A549 (cell line): ENCODE measurements around the gene MINDY4. TPM values are rescaled to one million over a fixed set of nuclear protein-coding genes. Genes with fewer than 3 reads are reported as not detected.

Experiments used
- ATAC-seq, 2 experiments: fragments of 200-7000 bp in 1 of 2; fragments of >200 bp in 1 of 2; cut with Nextera tagmentation in 1 of 2; cut with Tn5 transposase in 1 of 2; 3 replicates each; pipeline versions ENCODE4 v1.8.0 to v1.9.1; 2018 to 2020; ENCODE audit warnings: mild to moderate bottlenecking in 1 of 2, moderate library complexity in 1 of 2
- CTCF ChIA-PET: fragments of 300-600 bp; sonication (Branson Sonifier 250); formaldehyde crosslinking; extraction: SDS; loops from one replicate; lab custom pipeline; 2021; ENCODE audit warnings: antibody characterized with exemption, inconsistent platforms; lab: Yijun Ruan, JAX
- POLR2A ChIA-PET: fragments of 350-600 bp; formaldehyde crosslinking; extraction: SDS; loops from one replicate; lab custom pipeline; 2021; ENCODE audit warnings: antibody characterized with exemption, inconsistent platforms; lab: Yijun Ruan, JAX
- DNase-seq, 2 experiments: peaks; one replicate each; pipeline versions ENCODE4 v3.0.0 to v3.0.0-alpha.2; 2011 to 2016; ENCODE audit warnings: low read depth in 1 of 2, low spot score in 1 of 2
- FAIRE-seq: peaks from 2 replicates; lab custom pipeline; 2011; peaks lifted over from hg19 to GRCh38; lab: Jason Lieb, UNC
- H3K27ac ChIP-seq, 2 experiments: fragments of >200 bp; sonication (Bioruptor Twin); formaldehyde crosslinking; 3 replicates each; pipeline ENCODE4 v1.5.1; 2016 to 2017
- H3K4me1 ChIP-seq: fragments of >200 bp; sonication (Bioruptor Twin); formaldehyde crosslinking; 3 replicates; pipeline ENCODE4 v1.6.1; 2016
- H3K4me2 ChIP-seq: fragments of >200 bp; sonication (Bioruptor Twin); formaldehyde crosslinking; 3 replicates; pipeline ENCODE4 v1.6.1; 2016
- H3K4me3 ChIP-seq: fragments of >200 bp; sonication (Bioruptor Twin); formaldehyde crosslinking; 3 replicates; pipeline ENCODE4 v1.5.1; 2016
- H3K9me3 ChIP-seq: fragments of >200 bp; sonication (Bioruptor Twin); formaldehyde crosslinking; 3 replicates; pipeline ENCODE4 v1.6.1; 2016
- BHLHE40 ChIP-seq: IDR thresholded peaks from 2 replicates; pipeline ENCODE4 v1.6.1; 2012; ENCODE audit warnings: low read depth, low read length, inconsistent platforms
- CBX2 ChIP-seq: fragments of 200-600 bp; sonication (generic); IDR thresholded peaks from 2 replicates; pipeline ENCODE4 v1.6.1; 2016; ENCODE audit warnings: low read depth, mild to moderate bottlenecking, borderline replicate concordance
- CBX8 ChIP-seq: fragments of 200-600 bp; sonication (generic); IDR thresholded peaks from 2 replicates; pipeline ENCODE4 v1.6.1; 2016
- CHD2 ChIP-seq: fragments of 150-350 bp; IDR thresholded peaks from 2 replicates; pipeline ENCODE4 v1.6.1; 2014; ENCODE audit warnings: low read length; ENCODE audit not compliant: partially characterized antibody
- EHF ChIP-seq: fragments of 250-450 bp; sonication (Bioruptor Pico); IDR thresholded peaks from 2 replicates; pipeline ENCODE4 v1.5.0; 2020; ENCODE audit warnings: mild to moderate bottlenecking
- EP300 ChIP-seq, 2 experiments: fragments of >200 bp; sonication (Bioruptor Twin); formaldehyde crosslinking; IDR thresholded peaks; 2 replicates in 1 of 2; 3 replicates in 1 of 2; pipeline ENCODE4 v1.6.1; 2016 to 2017
- FOSB ChIP-seq: fragments of 250-450 bp; sonication (Bioruptor Pico); IDR thresholded peaks from 2 replicates; pipeline ENCODE4 v1.5.0; 2020; ENCODE audit warnings: mild to moderate bottlenecking, moderate library complexity
- FOSL2 ChIP-seq, 2 experiments: fragments of 450-650 bp in 1 of 2; fragments of >200 bp in 1 of 2; sonication (Bioruptor Twin) in 1 of 2; formaldehyde crosslinking; IDR thresholded peaks; 2 replicates each; pipeline versions ENCODE4 v1.5.0 to v1.6.1; 2016 to 2020; ENCODE audit warnings: mild to moderate bottlenecking in 1 of 2, moderate library complexity in 1 of 2
- GATA3 ChIP-seq: IDR thresholded peaks from 2 replicates; pipeline ENCODE4 v1.6.1; 2012; ENCODE audit warnings: borderline replicate concordance
- HOXA7 ChIP-seq: fragments of 250-450 bp; sonication (Bioruptor Pico); IDR thresholded peaks from 2 replicates; pipeline ENCODE4 v1.5.0; 2020; ENCODE audit warnings: mild to moderate bottlenecking, moderate library complexity
- JUN ChIP-seq, 2 experiments: fragments of >200 bp; sonication (Bioruptor Twin); formaldehyde crosslinking; IDR thresholded peaks; 2 replicates in 1 of 2; 3 replicates in 1 of 2; pipeline ENCODE4 v1.6.1; 2016 to 2017
- KDM5A ChIP-seq: fragments of 200-600 bp; sonication (generic); IDR thresholded peaks from 2 replicates; pipeline ENCODE4 v1.6.1; 2016; ENCODE audit warnings: antibody characterized with exemption, mild to moderate bottlenecking
- MAZ ChIP-seq: fragments of 150-350 bp; IDR thresholded peaks from 2 replicates; pipeline ENCODE4 v1.6.1; 2014; ENCODE audit warnings: antibody characterized with exemption, low read depth, low read length, borderline replicate concordance
- MYC ChIP-seq: IDR thresholded peaks from 2 replicates; pipeline ENCODE4 v1.6.1; 2012; ENCODE audit warnings: mild to moderate bottlenecking, inconsistent platforms, low read length, improper control_type of control experiment, borderline replicate concordance
- NR3C1 ChIP-seq: fragments of >200 bp; sonication (Bioruptor Twin); formaldehyde crosslinking; IDR thresholded peaks from 3 replicates; pipeline ENCODE4 v1.6.1; 2017
- RFX5 ChIP-seq: fragments of 450-650 bp; IDR thresholded peaks from 2 replicates; pipeline ENCODE4 v1.7.1; 2014; ENCODE audit warnings: antibody characterized with exemption, mild to moderate bottlenecking, moderate library complexity
- RNF2 ChIP-seq: fragments of 200-600 bp; sonication (generic); IDR thresholded peaks from 2 replicates; pipeline ENCODE4 v1.6.1; 2016; ENCODE audit warnings: low read depth, mild to moderate bottlenecking, antibody characterized with exemption, moderate library complexity, borderline replicate concordance
- TP53 ChIP-seq: fragments of 250-450 bp; sonication (Bioruptor Pico); IDR thresholded peaks from 2 replicates; pipeline ENCODE4 v1.5.0; 2021; ENCODE audit warnings: mild to moderate bottlenecking, moderate library complexity
- ZC3H11A ChIP-seq: fragments of 450-650 bp; IDR thresholded peaks from 2 replicates; pipeline ENCODE4 v1.6.1; 2014; ENCODE audit warnings: antibody characterized with exemption, mild to moderate bottlenecking
- ZSCAN20 ChIP-seq: fragments of 250-450 bp; sonication (Bioruptor Pico); IDR thresholded peaks from 2 replicates; pipeline ENCODE4 v1.8.0; 2022; ENCODE audit warnings: mild to moderate bottlenecking, moderate library complexity
- WGBS: methylation state at CpG from one replicate; pipeline ENCODE4 v1.1.6; 2017; ENCODE audit errors: missing lambda C conversion rate; 5-methylcytosine and 5-hydroxymethylcytosine counted together
- polyA plus RNA-seq, 4 experiments: library from polyadenylated mRNA; depleted of rRNA in 3 of 4; stranded (reverse); fragments of >200 nt; fragmentation: RNase III in 1 of 4; extraction: RNeasy Plus Mini Kit Qiagen cat#74134 plus additional on column Dnase treatment in 1 of 4; gene quantifications; 2 replicates in 3 of 4; 3 replicates in 1 of 4; pipeline ENCODE4 v1.2.3, GENCODE V29; 2011 to 2017
- TF ChIP-seq, protein P1 (sequence below): IDR thresholded peaks from 2 replicates; pipeline ENCODE4 v1.6.1; 2012
- TF ChIP-seq, protein P2 (sequence below): IDR thresholded peaks from 2 replicates; pipeline ENCODE4 v1.6.1; 2012; ENCODE audit warnings: low read depth, borderline replicate concordance
- TF ChIP-seq, protein P3 (sequence below): fragments of 250-450 bp; sonication (Bioruptor Pico); IDR thresholded peaks from 2 replicates; pipeline ENCODE4 v1.5.0; 2020; ENCODE audit warnings: low read depth, mild to moderate bottlenecking, moderate library complexity
- TF ChIP-seq, protein P4 (sequence below): fragments of 150-350 bp; IDR thresholded peaks from 2 replicates; pipeline ENCODE4 v1.6.1; 2014; ENCODE audit warnings: low read depth, mild to moderate bottlenecking, low read length
- TF ChIP-seq, protein P5 (sequence below): fragments of 250-450 bp; sonication (Bioruptor Pico); IDR thresholded peaks from 2 replicates; pipeline ENCODE4 v1.5.0; 2021; ENCODE audit warnings: mild to moderate bottlenecking, moderate library complexity, borderline replicate concordance
- TF ChIP-seq, protein P6 (sequence below): fragments of 450-650 bp; IDR thresholded peaks from 2 replicates; pipeline ENCODE4 v1.6.1; 2014; ENCODE audit warnings: antibody characterized with exemption

The MINDY4 gene
- polyA plus RNA-seq, 2 of the 4 experiments (the other 2 are of a cell fraction), result 1.8 to 3.6 TPM

DNA sequence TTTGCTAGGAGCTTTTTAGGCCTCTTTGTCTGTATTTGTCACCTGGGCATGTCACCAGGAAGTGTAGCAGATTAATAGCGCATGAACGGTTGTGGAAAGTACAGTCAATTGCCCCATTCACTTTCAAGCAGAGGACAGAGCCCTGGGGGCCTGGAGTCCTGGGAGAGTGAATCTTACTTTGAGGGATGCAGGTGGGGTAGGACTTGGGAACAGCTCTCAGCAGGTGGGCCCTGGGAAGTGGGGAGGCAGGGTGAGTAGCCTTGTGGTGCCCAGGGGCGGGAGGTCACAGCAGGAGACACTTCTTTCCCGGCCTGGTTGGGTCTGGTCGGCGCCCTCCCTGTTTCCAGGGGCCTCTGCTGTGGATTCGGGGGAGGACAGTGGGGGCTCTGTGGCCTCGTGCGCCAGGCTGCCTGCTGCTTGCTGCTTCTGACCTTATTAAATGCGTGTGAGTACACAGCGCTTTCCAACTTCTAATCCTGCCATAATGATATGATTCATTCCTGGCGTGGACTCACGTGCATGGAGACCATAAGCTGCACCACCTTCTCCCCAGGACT lies 88.8 kb downstream of the MINDY4 start:
- H3K4me1 ChIP-seq, result no peaks in the 10 kb centered on the region
- no peak for FAIRE-seq
- ATAC-seq, result no peak
- no peak overlapping the region for H3K4me2 ChIP-seq
- 90% methylated on average over 13 of the region's 13 CpGs for WGBS
- H3K9me3 ChIP-seq, result no peaks in the 10 kb centered on the region
- no peak for DNase-seq
- ChIA-PET POLR2A (no interaction called here), CTCF (interaction anchor here (1.3 kb wide), 1 partner anchor 20 kb away, joined by 3 read pairs; no protein-coding TSS in a partner anchor)
- TF ChIP-seq MAZ (no peak), CBX8 (no peak), CBX2 (no peak), RFX5 (no peak), BHLHE40 (no peak), EP300 (IDR thresholded peaks at IDR 0.05) (no peak), NR3C1 (no peak), MYC (no peak), JUN (IDR thresholded peaks at IDR 0.05) (no peak), FOSL2 (IDR thresholded peaks at IDR 0.05) (no peak), FOSL2 (CRISPR knock-in tag; IDR thresholded peaks at IDR 0.05) (no peak), KDM5A (no peak), HOXA7 (CRISPR knock-in tag) (no peak), FOSB (no peak)
- TF ChIP-seq, protein P1, sequence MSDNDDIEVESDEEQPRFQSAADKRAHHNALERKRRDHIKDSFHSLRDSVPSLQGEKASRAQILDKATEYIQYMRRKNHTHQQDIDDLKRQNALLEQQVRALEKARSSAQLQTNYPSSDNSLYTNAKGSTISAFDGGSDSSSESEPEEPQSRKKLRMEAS, result no peak
- TF ChIP-seq, protein P2, sequence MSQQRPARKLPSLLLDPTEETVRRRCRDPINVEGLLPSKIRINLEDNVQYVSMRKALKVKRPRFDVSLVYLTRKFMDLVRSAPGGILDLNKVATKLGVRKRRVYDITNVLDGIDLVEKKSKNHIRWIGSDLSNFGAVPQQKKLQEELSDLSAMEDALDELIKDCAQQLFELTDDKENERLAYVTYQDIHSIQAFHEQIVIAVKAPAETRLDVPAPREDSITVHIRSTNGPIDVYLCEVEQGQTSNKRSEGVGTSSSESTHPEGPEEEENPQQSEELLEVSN, result no peak
- TF ChIP-seq, protein P3, sequence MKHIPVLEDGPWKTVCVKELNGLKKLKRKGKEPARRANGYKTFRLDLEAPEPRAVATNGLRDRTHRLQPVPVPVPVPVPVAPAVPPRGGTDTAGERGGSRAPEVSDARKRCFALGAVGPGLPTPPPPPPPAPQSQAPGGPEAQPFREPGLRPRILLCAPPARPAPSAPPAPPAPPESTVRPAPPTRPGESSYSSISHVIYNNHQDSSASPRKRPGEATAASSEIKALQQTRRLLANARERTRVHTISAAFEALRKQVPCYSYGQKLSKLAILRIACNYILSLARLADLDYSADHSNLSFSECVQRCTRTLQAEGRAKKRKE (CRISPR knock-in tag), result no peak
- TF ChIP-seq, protein P4, sequence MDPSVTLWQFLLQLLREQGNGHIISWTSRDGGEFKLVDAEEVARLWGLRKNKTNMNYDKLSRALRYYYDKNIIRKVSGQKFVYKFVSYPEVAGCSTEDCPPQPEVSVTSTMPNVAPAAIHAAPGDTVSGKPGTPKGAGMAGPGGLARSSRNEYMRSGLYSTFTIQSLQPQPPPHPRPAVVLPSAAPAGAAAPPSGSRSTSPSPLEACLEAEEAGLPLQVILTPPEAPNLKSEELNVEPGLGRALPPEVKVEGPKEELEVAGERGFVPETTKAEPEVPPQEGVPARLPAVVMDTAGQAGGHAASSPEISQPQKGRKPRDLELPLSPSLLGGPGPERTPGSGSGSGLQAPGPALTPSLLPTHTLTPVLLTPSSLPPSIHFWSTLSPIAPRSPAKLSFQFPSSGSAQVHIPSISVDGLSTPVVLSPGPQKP, result no peak
- no peak overlapping the region for H3K4me3 ChIP-seq
- H3K27ac ChIP-seq, result no peak overlapping the region

DNA sequence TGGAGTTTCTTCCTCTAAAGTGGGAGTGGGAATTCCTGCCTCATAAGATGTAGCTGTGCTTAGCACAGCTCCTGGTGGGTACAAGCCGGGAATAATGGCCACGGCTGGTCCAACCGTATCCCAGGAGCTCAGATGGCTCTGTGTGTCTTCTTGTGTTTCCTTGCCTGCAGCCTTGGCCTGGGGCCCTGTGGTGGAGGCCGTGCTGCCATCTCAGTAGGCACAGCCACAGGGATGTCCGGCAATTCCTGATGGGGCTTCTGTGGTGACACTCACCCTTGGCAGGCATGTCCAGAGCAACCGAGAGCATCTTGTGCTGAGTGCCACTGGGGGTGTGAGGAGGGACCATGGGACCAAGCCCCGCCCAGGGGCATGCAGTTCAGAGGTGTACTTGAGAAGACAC lies 90.4 kb downstream of the MINDY4 start:
- Histone ChIP-seq H3K4me1 (no peaks in the 10 kb centered on the region), H3K4me3 (no peak overlapping the region), H3K27ac (no peak overlapping the region), H3K4me2 (no peak overlapping the region), H3K9me3 (no peaks in the 10 kb centered on the region)
- TF ChIP-seq RFX5, result no peak
- TF ChIP-seq CHD2, result no peak
- TF ChIP-seq KDM5A, result no peak
- no peak for TF ChIP-seq MAZ
- no peak for TF ChIP-seq EP300 (IDR thresholded peaks at IDR 0.05)
- ChIA-PET POLR2A (no interaction called here), CTCF (interaction anchor here (1.2 kb wide), 2 partner anchors 13 to 32 kb away, joined by 3 read pairs; no protein-coding TSS in a partner anchor)
- 89% methylated on average over 7 of the region's 7 CpGs for WGBS
- ATAC-seq, result no peak
- DNase-seq, result no peak
- FAIRE-seq, result no peak

DNA sequence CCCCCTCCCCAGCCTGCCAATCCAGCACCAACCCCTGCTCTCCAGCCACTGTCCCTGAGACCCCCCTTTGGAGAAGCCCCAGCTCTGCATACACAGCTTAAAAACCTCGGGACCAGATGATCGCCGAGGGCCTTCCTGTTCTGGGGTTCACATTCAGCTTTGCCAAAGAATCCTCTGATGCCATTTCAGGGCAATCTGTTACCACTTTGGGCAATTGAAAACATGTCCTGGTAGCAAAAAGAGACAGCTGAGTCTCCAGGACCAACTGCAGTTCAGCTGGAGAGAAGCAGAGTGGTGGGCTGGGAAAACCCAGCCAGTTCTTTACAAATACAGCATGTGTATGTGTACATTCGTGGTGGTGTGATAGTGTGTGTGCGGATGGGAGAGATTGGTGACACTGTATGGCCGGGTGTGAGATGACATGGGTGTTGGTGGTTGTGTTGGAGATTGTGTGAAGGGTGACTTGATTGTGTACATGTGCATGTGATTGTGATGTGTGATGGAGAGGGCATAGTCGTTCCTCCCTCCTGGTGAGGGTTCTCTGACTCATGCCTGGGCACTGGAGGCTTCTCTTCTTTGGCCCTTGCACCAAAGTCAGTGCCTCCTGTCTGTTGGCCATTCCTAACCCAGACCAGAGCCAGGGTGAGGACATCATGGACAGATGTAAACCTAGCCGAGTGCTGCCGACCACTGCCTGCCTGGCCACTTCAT lies 91.9 kb downstream of the MINDY4 start:
- DNase-seq (no peak), ATAC-seq (no peak), FAIRE-seq (no peak)
- Histone ChIP-seq H3K27ac (no peak overlapping the region), H3K4me1 (no peaks in the 10 kb centered on the region), H3K4me3 (no peak overlapping the region), H3K9me3 (no peaks in the 10 kb centered on the region), H3K4me2 (no peak overlapping the region)
- POLR2A ChIA-PET, result no interaction called here
- CTCF ChIA-PET, result no interaction called here
- WGBS, result 77% methylated on average over 9 of the region's 9 CpGs
- TF ChIP-seq RNF2, result no peak
- TF ChIP-seq FOSB, result no peak
- TF ChIP-seq GATA3, result no peak
- TF ChIP-seq EHF (CRISPR knock-in tag), result no peak
- TF ChIP-seq MAZ, result no peak
- TF ChIP-seq TP53, result no peak
- TF ChIP-seq ZSCAN20 (CRISPR knock-in tag), result no peak
- TF ChIP-seq, protein P5, sequence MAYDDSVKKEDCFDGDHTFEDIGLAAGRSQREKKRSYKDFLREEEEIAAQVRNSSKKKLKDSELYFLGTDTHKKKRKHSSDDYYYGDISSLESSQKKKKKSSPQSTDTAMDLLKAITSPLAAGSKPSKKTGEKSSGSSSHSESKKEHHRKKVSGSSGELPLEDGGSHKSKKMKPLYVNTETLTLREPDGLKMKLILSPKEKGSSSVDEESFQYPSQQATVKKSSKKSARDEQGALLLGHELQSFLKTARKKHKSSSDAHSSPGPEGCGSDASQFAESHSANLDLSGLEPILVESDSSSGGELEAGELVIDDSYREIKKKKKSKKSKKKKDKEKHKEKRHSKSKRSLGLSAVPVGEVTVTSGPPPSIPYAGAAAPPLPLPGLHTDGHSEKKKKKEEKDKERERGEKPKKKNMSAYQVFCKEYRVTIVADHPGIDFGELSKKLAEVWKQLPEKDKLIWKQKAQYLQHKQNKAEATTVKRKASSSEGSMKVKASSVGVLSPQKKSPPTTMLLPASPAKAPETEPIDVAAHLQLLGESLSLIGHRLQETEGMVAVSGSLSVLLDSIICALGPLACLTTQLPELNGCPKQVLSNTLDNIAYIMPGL, result no peak
- TF ChIP-seq, protein P6, sequence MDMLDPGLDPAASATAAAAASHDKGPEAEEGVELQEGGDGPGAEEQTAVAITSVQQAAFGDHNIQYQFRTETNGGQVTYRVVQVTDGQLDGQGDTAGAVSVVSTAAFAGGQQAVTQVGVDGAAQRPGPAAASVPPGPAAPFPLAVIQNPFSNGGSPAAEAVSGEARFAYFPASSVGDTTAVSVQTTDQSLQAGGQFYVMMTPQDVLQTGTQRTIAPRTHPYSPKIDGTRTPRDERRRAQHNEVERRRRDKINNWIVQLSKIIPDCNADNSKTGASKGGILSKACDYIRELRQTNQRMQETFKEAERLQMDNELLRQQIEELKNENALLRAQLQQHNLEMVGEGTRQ, result no peak
- TF ChIP-seq ZC3H11A, result no peak
